ENCODE measurements around the gene LRCH4.

LRCH4 gene, protein sequence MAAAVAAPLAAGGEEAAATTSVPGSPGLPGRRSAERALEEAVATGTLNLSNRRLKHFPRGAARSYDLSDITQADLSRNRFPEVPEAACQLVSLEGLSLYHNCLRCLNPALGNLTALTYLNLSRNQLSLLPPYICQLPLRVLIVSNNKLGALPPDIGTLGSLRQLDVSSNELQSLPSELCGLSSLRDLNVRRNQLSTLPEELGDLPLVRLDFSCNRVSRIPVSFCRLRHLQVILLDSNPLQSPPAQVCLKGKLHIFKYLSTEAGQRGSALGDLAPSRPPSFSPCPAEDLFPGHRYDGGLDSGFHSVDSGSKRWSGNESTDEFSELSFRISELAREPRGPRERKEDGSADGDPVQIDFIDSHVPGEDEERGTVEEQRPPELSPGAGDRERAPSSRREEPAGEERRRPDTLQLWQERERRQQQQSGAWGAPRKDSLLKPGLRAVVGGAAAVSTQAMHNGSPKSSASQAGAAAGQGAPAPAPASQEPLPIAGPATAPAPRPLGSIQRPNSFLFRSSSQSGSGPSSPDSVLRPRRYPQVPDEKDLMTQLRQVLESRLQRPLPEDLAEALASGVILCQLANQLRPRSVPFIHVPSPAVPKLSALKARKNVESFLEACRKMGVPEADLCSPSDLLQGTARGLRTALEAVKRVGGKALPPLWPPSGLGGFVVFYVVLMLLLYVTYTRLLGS

GRCh38 chr7:100585511-100586265 is at the start of gene LRCH4:
LRCH4 (minus strand) TSS chr7:100586129; CDS start chr7:100586100, 29 bp downstream.
- peak within 1 kb of the TSS; percentile 97 for H3K27ac ChIP-seq
- TF ChIP-seq ZFX (IDR thresholded peaks at IDR 0.05) (peak; percentile 64; the same call in 1 of the 2 replicates), CTCF (conservative IDR thresholded peaks at IDR 0.05) (no peak)

DNA sequence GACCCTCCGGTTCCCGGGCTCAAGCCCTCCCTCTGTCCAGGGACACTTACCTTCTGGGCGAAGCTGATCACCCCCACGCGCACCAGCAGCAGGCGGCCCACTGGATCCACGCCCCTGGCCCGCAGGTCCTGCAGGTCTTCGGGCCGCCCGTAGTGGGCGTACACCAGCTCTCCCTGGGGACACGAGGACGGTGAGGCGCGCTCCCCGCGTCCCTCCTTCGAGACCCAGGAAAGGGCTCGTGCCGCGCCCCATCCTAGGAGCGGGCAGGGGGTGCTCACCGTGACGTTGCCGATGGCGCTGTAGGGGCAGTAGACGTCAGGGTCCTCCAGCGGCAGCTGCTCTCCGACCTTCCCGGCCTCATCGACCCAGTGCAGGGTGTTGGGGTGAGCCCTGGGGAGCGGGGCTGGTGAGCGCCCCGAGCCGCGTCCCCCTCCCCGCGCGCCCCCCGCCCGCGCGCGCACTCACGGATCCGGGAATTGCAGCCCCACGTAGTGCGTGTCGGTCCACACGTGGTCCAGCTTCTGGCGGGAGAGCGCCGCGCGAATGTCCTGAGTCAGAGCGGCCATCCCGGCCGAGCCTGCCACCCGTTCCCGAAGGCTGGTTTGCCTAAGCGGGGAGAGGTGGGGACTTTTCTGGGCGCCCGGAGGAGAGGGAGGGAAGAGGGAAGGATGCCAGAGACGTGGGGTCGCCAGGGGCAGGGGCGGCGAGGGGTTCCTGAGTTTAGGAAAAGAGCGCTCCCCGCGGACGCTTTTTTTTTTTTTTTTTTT is 47.2 kb upstream of the LRCH4 start:
- TF ChIP-seq CTCF (conservative IDR thresholded peaks at IDR 0.05): peak; percentile 62
- 0 out of 2 replicates have a peak, but pooled peaks have one; percentile 4 for TF ChIP-seq ZFX (IDR thresholded peaks at IDR 0.05)
- peak overlapping the region; percentile 89 for H3K27ac ChIP-seq

GRCh38 chr7:100630066-100630465 is 44.1 kb upstream of the LRCH4 start:
- H3K27ac ChIP-seq: no peak overlapping the region
- TF ChIP-seq CTCF (conservative IDR thresholded peaks at IDR 0.05) (no peak), ZFX (IDR thresholded peaks at IDR 0.05) (no peak)

- no peak overlapping the region for H3K27ac ChIP-seq
Measured at GRCh38 chr7:100629117-100629716, 43.3 kb upstream of the LRCH4 start.

GRCh38 chr7:100627238-100627549 is 41.3 kb upstream of the LRCH4 start:
- TF ChIP-seq ZFX (IDR thresholded peaks at IDR 0.05) (no peak), CTCF (conservative IDR thresholded peaks at IDR 0.05) (no peak)
- H3K27ac ChIP-seq: peak overlapping the region; percentile 91

More at GRCh38 chr7:100629117-100629716, 43.3 kb upstream of the LRCH4 start:
- no peak for TF ChIP-seq ZFX (IDR thresholded peaks at IDR 0.05)
- no peak; the same call in 1 of the 2 replicates for TF ChIP-seq CTCF (conservative IDR thresholded peaks at IDR 0.05)

- TF ChIP-seq CTCF (conservative IDR thresholded peaks at IDR 0.05) (no peak), ZFX (IDR thresholded peaks at IDR 0.05) (no peak)
- peak overlapping the region; percentile 91 for H3K27ac ChIP-seq
Measured at GRCh38 chr7:100626530-100627237, 40.8 kb upstream of the LRCH4 start.

All from C4-2B (cell line).